Measurements from ENCODE around the gene ZYX.

Gene ZYX

DNA sequence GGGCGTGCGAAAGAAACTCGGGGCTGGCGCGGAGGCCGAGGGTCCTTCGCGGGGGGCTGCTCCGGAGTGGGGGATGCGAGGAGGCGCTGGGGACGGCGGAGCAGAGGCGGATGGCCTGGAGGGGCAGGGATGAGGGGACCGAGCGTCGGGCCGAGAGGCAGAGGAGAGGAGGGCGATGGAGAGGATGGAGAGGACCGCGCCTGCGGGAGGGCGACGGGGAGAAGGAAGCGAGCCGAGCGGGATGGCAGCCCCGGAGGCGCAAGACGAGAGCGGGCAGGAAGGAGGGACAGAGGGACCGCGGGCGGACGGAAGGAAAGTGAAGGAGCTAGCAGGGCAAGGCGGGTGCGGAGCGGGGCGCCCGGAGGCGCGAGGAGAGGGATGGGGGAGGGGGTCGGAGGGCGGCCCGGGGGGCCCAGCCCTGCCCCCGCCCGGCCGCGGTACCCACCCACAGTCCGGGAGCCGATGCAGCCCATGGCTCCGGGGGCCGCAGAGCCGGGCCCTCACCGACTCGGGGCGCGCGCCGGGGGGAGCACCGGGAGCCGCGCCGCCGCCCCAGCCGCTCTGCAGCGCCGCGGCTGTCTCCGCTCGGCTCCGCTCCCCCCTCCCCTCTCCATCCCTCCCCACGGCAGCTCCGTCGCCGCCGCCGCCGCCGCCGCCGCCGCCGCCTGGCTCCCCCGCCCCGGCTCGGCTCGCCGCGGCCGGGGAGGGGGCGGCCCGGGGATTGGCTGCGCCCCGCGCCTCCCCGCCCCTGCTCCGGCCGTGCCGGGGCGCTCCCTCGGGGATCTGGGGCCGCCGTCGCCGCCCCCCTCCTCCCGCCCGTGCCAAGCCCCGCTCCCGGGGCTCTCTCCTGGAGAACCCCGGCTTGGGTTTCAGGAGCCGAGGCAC, 18.8 kb upstream of the ZYX start, which contains the start of gene FAM131B:
TSS of gene FAM131B (minus strand) at position 583 of the 885 bp plus-strand sequence. CDS start at position 473, 110 bp downstream.
- DNase-seq: no peak

DNA sequence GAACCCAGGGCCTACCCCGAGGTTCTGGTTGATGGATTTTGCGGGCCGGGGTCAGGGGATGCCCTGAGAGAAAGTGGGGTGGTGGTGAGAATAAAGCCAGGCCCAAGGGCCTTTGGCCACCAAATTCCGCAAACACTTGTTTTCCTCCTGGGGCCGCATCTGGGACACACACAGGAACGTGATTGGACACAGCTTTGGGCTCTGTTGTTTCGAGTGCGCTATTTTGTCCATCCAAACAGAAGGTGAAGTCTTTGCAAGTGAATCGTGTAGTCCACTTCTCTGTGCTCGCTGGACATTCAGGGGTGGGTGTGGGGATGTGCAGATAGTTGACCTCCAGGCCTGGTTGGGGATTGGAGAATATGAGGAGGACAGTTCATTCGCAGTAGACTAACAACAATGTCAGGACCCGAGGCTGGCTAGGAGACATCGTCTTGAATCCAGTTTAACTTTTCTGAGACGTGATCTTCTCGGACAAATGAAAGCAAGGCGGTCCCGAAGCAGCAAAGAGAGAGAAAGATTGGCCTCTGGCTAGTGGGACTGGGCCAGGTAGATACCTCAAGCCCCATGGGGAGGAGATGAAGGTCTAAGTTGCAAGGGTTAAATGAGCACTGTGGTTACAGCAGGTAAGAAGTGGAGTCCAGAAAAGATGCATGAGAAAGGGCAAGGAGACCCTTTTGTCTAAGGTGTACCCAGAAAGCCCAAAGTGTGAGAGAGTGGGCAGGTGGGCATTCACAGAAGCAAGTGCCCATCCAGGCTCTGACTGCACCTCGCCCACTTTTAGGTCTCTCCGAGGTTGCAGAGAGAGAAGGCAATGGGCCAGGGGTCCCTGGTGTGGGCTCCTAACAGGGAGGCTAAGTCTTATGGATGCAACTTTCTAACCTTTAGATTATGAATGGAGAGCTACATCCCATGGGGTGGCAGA, 17.9 kb upstream of the ZYX start:
- no peak for DNase-seq

DNA sequence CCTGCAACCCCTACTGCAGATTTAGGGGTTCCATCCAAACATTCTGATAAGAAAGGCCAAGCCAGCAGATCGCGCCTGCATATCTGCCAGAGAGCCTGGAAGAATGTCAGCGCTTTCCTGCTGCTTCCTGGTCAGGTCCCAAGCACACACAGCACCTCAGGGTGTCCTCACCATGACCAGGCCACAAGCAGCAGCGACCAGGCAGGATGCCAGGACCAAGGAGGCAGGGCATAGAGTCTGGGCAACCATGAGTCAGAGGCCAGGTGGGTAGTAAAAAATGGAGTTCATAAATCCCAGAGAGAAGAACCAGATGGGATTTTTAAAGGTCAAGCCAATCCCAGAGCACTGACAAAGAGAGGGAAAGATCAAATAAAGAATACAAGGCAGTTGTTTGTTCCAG, 13.2 kb upstream of the ZYX start:
- no peak for DNase-seq

DNA sequence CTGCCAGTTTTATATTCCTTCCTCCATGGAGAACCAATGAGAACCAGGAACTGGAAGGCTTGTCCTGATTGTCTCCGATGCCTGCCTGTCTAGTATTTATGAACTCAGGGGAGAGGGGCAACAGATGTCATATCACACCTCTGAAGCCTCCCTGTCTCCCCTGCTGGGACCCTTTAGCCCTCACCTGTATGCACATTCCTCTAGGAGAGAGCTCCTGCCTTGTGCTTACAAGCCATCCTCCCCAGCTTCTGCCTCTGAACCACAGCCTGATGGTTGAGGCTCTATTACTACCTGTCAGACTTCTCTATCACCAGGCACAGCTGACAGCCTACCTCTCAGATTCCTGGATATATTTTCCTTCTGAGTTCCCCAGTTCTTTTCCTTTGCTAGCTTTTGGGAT, 12.8 kb upstream of the ZYX start:
- DNase-seq: no peak

DNA sequence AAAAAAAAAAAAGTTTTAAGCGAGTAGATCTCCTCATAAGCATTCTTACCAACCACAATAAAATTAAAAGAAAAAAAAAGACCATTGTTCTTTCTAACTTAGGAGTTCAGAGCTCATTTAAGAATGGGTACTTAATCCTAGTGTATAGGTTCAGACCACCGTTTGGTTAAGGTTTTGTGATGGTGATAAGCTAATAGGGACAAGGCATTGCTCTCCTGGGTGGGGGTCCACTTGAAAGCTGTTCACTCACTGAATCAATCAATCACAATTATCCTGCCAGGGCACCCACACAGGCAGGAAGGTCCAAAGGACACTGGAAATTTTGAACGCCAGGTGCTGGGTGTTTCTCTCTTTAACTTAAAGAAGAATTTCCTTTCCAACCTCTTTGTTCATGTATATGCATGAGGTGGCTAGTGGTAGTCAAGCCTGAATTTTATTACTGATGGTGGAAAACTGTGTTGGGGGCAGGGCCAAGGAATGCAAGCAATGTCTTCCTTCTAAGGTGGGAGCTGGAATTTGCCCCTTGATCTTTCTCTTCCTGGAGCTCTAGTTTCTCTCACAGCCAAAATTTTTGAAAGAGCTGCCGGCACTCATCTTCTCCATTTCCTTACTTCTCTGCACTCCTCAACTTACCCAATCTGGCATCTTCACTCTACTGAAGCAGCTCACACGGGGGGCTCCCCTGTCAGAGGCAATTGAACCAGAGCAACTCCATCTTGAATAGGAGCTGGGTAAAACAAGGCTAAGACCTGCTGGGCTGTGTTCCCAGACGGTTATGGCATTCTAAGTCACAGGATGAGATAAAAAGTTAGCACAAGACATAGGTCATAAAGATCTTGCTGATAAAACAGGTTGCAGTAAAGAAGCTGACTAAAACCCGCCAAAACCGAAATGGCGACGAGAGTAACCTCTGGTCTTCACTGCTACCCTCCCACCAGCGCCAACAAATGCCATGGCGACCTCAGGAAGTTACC, 11.2 kb upstream of the ZYX start:
- DNase-seq: no peak

DNA sequence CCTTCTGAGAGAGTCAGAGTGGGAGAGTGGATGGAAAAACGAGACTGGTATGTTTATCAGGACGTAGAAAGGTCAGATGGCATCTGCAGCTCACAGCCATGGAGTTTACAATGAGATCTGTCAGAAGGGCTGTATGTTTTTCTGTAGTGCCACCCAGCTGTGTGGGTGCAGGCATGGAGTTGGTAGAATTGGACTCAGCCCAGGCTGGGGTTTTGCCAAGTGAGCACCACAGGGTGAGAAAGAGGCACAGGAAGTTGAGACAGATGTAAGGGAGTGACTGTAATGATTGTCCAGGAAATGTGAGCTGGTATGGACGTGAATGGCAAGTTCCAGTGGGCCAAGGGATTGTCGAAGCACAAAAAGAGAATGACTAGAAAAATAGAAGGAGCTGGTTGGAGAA, 9.1 kb upstream of the ZYX start:
- no peak for DNase-seq

DNA sequence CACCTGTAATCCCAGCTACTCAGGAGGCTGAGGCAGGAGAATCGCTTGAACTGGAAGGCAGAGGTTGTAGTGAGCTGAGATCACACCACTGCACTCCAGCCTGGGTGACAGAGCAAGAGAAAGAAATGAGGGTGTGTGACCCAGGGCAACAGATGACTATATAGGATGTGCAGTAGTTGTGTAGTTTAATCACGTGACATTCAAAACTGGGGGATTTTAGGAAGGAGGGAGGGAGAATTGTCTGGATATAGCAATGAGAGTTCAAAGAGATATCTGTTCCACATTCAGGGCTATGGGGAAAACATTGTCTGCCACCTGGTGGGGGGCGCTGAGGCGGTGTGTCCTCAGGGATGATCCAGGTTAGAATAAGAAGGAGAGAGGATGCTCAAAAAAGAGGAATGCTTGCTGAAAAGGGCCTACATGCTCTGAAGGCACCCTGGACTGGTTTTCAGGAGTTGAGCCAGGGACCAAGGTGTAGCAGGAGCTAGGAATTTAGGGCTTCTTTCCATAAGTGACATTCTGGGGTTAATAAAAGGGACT, 7.8 kb upstream of the ZYX start:
- DNase-seq: no peak

DNA sequence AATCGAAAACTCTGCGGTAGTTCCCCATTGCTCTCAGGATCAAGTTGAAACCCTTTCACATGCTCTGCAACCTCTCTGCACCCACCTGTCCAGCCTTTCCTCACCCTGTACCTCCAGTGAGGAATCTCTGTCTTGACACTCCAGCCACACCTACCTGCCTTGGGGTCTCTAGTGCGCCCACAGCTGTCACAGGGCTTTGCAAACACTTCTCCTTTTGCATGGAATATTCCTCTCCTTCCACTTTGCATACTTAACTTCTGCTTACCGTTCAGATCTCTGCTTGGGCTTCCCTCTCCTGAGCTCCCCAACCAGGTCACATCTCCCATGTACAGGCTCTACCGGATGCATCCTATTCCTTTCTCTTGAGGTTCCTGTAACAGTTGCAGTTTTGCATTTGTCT, 6.6 kb upstream of the ZYX start:
- no peak for DNase-seq

DNA sequence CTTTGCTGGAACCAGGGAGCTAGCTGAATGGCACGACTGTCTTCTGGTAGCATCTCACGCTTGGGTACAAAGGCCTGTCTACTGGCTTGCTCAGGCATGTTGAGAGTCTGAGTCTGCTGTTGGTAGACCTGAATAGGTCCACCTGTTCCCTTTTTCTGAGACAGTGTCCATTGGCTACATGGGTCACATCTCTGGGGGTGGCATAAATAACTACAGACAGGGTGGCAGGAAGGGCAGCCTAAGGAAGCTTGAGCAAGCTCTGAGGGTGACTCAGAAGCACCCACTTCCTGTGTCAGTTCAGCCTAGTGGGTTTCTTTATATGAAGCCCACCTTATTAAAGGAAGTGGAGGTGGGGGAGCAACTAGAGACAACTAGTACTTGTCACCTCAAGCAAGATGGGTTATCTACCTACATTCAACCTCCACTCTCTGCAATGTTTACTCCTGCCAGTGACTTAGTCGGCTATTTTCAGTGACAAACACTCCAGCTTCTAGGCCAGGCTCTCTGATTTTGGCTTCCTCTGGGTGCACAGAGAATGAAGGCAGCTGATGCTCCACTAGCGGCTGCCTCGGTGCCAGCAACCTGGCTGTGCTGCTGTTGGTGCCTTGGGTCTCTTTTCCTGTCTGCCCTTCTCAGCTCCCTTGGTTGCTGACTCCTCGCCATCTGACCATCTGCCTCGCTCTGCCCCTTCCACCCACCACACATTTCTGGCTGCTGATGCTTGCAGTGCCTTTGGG, 5.7 kb upstream of the ZYX start:
- DNase-seq: peak; percentile 74

DNA sequence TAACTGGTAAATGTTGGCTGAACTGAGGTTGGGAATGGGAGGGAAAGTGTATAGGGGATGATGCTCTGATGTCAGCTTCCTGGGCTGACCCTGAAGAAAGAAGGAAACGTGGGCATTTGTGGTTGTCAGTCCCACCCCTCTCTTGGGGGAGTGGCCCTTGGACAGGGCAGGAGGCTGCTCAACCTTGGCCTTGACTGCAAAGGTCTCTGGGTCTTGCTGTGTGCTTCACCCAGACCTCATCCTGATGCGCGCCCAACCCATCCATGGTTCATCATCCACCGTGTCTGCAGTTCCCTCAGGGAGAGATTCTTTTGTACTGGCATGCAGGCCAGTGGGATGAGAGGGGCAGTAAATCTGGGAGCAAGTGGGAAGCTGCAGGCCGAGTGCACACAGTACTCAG, 4.7 kb upstream of the ZYX start:
- DNase-seq: no peak

DNA sequence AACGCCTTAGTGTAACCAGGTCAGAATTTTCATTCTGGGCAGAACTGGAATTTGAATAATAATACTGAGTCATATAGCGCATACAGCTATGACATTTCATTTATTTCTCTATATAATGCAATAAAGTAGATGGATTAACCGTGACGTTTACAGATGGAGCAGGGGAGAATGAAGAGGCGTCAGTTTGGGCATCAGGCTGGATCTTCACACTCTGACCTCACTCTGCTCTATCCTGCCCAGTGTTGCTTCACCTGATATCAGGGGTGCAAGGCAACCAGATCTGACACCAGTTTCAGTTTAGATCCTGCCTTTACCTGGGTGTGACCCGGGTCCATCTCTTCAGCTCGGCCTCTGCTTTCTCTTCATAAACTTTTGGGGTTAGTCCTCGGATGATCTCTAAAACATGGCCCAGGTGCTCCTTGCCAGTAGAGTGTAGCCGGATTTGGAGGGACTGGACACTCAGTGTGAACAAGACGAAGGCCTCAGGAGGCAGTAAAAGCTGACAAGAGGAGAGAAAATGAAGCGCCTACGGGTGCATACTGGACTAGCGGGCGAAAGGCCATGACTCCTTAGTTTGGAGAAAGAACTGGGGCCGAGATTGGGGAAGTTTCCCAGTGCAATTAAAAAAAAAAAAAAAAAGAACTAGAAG, 1.4 kb upstream of the ZYX start:
- no peak for DNase-seq

DNA sequence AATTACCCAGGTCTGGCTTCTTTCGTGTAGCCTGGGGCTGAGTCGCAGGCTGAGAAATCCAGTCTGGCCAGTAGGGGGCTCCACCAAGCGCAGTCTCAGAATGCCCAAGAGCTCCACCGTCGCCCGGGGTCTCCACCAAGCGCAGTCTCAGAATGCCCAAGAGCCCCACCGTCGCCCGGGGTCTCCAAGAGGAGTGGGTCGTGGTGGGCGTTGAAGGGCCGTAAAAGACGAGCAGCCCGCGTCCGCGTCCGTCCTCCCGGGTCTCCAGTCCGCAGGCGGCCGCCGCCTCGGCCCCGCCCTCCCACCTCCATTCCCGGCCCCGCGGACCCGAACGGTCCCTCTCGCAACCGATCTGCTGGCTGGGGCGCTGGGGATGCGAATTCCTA, 892 bp upstream of the ZYX start:
- no peak for DNase-seq

DNA sequence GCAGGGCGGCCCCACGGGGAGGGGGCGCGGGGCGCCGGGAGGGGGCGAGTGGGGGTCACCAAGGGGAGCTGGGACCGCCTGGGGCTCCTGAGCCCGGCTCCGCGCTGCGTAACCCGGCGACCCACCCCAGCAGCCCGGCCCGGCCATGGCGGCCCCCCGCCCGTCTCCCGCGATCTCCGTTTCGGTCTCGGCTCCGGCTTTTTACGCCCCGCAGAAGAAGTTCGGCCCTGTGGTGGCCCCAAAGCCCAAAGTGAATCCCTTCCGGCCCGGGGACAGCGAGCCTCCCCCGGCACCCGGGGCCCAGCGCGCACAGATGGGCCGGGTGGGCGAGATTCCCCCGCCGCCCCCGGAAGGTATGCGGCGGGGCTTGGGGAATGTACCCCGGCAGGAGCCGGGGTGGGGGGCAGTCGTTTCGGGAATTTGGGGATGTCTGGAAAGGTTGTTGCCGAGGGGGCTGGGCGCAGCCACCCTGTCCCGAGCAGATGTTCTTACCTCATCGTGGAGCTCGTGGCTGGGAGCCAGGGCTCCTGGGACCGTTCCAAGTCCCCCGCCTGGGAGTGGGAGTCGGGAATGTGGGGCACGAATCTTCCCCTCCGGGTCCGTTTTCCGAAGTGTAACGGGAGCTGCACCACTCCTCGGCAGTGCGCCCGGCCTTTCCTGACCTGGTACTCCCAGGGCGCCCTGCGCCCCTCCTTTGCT, 431 bp downstream of the ZYX start:
- no peak for DNase-seq

DNA sequence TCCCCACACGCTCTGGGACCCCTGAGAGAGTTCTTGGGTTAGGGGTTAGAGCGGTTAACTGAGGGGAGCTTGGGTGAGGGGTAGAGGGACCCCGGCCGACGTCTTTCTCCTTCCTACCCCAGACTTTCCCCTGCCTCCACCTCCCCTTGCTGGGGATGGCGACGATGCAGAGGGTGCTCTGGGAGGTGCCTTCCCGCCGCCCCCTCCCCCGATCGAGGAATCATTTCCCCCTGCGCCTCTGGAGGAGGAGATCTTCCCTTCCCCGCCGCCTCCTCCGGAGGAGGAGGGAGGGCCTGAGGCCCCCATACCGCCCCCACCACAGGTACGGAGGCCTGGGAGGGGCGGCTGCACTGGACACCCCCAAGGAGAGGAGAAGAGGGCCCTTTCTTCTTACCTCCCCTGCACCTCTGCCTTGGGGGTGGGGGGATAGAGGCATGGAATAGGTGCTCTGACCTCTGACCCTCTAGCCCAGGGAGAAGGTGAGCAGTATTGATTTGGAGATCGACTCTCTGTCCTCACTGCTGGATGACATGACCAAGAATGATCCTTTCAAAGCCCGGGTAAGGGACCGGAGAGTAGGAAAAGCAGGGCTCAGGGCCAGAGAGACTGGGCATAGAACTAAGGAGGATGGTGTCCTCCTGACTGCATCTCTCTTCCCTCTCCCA, 1.1 kb downstream of the ZYX start:
- DNase-seq: no peak

DNA sequence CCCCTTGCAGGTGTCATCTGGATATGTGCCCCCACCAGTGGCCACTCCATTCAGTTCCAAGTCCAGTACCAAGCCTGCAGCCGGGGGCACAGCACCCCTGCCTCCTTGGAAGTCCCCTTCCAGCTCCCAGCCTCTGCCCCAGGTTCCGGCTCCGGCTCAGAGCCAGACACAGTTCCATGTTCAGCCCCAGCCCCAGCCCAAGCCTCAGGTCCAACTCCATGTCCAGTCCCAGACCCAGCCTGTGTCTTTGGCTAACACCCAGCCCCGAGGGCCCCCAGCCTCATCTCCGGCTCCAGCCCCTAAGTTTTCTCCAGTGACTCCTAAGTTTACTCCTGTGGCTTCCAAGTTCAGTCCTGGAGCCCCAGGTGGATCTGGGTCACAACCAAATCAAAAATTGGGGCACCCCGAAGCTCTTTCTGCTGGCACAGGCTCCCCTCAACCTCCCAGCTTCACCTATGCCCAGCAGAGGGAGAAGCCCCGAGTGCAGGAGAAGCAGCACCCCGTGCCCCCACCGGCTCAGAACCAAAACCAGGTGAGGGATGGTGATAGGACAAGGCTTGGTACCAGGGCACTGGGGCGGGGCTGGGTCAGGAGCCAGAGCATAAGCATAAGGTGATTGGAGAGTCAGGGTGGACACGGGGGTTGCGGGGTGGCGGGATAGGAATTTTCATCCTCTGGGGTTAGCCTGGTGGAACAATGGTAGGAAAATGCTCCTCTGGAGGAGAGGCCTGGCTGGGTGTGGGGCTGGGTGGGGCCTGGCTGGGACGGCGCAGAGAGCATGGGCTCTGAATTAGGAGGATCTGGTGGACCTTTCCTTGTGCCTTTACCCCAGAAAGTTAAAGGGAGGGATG, 1.9 kb downstream of the ZYX start:
- no peak for DNase-seq

DNA sequence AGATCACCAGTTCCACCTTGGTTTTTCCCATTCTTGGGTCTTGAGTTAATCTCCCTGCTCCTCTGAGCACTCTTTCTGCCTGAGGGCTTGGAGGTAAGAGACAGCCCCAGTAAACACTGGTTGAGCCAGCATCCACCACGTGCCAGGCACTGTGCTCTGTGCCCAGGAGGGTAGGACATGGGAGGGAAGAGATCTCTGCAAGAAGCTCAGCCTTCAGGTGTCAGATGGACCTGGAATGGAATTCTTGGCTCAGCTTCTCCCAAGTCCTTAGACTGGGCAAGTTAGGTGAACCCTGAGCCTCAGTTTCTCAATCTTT, 2.5 kb downstream of the ZYX start:
- no peak for DNase-seq

DNA sequence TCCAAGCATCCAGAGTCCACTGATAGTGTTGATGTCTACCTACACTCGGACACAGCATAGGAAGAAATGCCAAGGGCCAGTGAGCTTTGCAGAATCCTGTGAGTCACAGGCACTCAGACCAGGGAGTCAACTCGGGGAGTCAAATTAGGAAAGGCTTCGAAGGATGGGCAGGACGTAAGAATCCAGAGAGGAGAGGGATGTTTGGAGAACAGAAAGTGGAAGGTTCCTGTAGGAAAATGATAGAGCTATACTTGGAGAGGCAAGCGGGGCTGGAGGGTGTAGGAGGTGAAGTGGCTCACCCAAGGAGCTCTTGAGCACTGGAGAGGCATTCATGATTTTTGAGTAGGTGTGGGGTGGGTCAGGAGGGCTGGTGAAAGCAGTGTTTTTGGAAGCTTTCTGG, 3.0 kb downstream of the ZYX start:
- no peak for DNase-seq

DNA sequence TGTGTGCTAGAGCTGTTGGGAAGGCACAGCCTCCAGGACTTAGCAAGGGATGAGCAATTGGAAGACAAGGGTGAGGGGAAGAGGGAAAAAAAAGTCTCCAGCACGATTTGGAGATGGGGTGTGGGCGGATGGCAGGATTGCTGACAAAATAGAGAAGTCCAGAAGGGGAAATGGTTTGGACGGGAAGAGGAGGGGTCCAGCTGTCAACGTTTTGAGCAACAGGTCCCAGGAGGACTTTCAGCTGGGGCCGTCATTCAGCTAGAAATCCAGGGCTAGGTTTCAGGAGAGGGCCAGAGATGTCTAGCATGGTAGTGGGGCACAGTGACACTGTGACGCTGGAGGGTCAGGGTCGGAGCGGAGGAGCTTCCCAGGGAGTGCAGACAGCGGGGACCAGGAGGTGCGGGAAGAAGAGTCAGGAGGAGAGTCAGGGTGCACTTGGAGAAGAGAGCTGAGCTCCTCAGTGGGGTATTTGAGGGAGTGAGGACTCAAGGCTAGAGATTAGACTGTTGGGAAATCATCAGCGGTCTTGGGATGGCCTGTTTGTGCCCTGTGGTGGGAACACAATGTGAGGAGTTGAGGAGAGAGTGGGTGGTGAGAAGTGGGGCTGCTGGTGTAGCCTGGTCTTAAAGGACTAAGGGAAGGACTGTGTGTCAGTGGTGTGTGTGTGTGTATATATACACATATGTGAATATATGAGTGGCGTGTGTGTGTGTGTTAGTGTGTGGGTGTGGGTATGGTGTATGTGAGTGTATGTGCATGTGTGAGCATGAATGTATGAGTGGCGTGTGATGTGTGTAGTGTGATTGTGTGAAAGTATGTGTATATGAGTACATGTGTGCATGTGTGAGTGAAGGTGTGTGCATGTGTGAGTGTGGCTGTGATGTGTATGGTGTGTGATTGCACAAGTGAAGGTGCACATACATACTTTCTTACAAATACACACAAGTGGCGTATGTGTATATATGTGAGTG, 3.8 kb downstream of the ZYX start:
- no peak for DNase-seq

Measured in SIG-M5 (cell line).